Astrocyte (in vitro differentiated cells and primary cell): ENCODE data around the gene RASSF5.

ENCODE experiments used
- EZH2 ChIP-seq: IDR thresholded peaks from 2 replicates; pipeline ENCODE4 v1.6.1; 2012; ENCODE audit warnings: mild to moderate bottlenecking, low read length, inconsistent platforms; ENCODE audit not compliant: insufficient read depth
- TF ChIP-seq, protein P1 (sequence below): IDR thresholded peaks from 2 replicates; pipeline ENCODE4 v1.5.1; 2011; ENCODE audit warnings: low read depth, mild to moderate bottlenecking, inconsistent platforms, low read length, moderate library complexity; ENCODE audit not compliant: insufficient read depth

DNA sequence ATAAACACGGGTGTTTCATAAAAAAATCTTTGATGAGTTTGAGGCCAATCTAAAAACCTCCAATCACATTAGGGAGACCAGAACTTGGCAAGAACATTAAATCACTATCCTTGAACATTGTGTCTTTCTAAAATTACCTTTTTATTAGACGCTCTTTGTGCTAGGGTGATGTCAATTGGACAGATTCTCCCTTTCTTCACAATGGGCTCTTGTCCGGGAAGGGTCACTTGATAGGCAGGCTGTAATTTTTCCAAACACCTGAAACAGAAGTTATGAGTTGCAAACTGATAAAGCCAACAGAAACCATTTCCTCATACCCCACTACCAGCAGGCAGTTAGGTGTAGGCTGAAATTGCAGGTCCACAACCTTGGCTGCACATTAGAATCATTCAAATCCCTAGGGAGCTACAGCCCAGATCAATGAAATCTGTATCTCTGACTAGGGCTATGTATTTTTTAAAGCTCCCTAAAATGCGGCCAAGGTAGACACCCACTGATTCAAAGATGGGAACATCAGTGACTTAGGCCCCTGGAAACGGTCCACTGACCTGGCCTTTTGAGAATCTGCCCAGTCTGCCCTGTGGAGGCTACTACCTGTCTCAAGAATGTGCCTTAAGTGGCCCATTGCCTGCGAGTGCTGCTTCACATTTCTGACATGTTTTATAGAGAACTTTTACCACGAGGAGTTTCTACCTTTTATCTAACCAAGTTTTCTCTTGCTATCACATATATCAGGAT lies 88.4 kb downstream of the RASSF5 start:
- TF ChIP-seq EZH2 = no peak
- TF ChIP-seq, protein P1, sequence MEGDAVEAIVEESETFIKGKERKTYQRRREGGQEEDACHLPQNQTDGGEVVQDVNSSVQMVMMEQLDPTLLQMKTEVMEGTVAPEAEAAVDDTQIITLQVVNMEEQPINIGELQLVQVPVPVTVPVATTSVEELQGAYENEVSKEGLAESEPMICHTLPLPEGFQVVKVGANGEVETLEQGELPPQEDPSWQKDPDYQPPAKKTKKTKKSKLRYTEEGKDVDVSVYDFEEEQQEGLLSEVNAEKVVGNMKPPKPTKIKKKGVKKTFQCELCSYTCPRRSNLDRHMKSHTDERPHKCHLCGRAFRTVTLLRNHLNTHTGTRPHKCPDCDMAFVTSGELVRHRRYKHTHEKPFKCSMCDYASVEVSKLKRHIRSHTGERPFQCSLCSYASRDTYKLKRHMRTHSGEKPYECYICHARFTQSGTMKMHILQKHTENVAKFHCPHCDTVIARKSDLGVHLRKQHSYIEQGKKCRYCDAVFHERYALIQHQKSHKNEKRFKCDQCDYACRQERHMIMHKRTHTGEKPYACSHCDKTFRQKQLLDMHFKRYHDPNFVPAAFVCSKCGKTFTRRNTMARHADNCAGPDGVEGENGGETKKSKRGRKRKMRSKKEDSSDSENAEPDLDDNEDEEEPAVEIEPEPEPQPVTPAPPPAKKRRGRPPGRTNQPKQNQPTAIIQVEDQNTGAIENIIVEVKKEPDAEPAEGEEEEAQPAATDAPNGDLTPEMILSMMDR = no peak
